ENCODE data around the gene ZCCHC7. TPM values are rescaled to one million over a fixed set of nuclear protein-coding genes. Genes with fewer than 3 reads are reported as not detected.

Gene ZCCHC7
- total RNA-seq, 2 donors from 2014 or later, result 21.2 to 22.7 TPM

DNA sequence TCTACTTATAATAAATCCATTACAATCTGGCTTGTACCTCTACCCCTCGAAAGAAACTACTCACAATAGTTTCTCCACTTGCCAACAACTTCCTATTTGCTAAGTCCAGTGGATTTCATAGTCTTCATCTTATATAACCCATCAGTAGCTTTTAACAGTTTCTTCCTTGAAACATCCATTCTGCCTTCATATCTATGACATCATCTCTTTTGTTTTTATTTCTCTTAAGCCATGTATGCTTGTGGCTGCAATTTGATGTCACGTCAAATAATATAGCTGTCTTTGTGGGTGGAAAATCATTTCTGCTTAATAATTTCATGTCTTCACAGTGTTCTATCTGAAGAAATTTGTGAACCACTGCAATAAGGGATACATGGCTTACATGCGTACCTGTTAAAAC is 224.7 kb downstream of the ZCCHC7 start:
- Histone ChIP-seq H3K9ac (ENCODE audit: extremely low read depth, low read length, poor library complexity, severe bottlenecking) (no peak overlapping the region), H3K4me1 (ENCODE audit: control insufficient read depth, insufficient read depth, low read length) (no peaks in the 10 kb centered on the region), H3K27ac (ENCODE audit: low read depth, low read length) (no peak overlapping the region), H3K27me3 (ENCODE audit: control insufficient read depth, insufficient read depth, low read length, poor library complexity, severe bottlenecking) (no peaks in the 10 kb centered on the region), H3K4me3 (ENCODE audit: low read length) (no peak overlapping the region), H3K36me3 (ENCODE audit: control insufficient read depth, insufficient read depth, low read length) (no peaks in the 10 kb centered on the region), H3K9me3 (ENCODE audit: control insufficient read depth, low read length) (no peaks in the 10 kb centered on the region)
- TF ChIP-seq, protein P1, sequence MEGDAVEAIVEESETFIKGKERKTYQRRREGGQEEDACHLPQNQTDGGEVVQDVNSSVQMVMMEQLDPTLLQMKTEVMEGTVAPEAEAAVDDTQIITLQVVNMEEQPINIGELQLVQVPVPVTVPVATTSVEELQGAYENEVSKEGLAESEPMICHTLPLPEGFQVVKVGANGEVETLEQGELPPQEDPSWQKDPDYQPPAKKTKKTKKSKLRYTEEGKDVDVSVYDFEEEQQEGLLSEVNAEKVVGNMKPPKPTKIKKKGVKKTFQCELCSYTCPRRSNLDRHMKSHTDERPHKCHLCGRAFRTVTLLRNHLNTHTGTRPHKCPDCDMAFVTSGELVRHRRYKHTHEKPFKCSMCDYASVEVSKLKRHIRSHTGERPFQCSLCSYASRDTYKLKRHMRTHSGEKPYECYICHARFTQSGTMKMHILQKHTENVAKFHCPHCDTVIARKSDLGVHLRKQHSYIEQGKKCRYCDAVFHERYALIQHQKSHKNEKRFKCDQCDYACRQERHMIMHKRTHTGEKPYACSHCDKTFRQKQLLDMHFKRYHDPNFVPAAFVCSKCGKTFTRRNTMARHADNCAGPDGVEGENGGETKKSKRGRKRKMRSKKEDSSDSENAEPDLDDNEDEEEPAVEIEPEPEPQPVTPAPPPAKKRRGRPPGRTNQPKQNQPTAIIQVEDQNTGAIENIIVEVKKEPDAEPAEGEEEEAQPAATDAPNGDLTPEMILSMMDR (conservative IDR thresholded peaks at IDR 0.05), result no peak
- H3K27ac Mint-ChIP-seq, result no peak overlapping the region
- H3K4me3 Mint-ChIP-seq, result no peak overlapping the region
- no peaks in the 10 kb centered on the region for H3K4me1 Mint-ChIP-seq
- WGBS, 2 experiments (ENCODE audit: insufficient coverage in 1 of 2, insufficient read length in 1 of 2), result 91 to 95% methylated on average over 3 of the region's 3 CpGs
- DNase-seq, result no peak
- no peaks in the 10 kb centered on the region for H3K9me3 Mint-ChIP-seq
- no peaks in the 10 kb centered on the region for H3K36me3 Mint-ChIP-seq (ENCODE audit: low read depth)
- H3K27me3 Mint-ChIP-seq (ENCODE audit: insufficient read depth), result no peaks in the 10 kb centered on the region

- H3K27me3 Mint-ChIP-seq (ENCODE audit: insufficient read depth), result no peaks in the 10 kb centered on the region
- Histone ChIP-seq H3K9me3 (ENCODE audit: control insufficient read depth, low read length) (no peaks in the 10 kb centered on the region), H3K27ac (ENCODE audit: low read depth, low read length) (no peak overlapping the region), H3K9ac (ENCODE audit: extremely low read depth, low read length, poor library complexity, severe bottlenecking) (no peak overlapping the region), H3K4me3 (ENCODE audit: low read length) (no peak overlapping the region), H3K36me3 (ENCODE audit: control insufficient read depth, insufficient read depth, low read length) (no peaks in the 10 kb centered on the region), H3K27me3 (ENCODE audit: control insufficient read depth, insufficient read depth, low read length, poor library complexity, severe bottlenecking) (no peaks in the 10 kb centered on the region), H3K4me1 (ENCODE audit: control insufficient read depth, insufficient read depth, low read length) (no peaks in the 10 kb centered on the region)
- H3K9me3 Mint-ChIP-seq, result no peaks in the 10 kb centered on the region
- H3K4me1 Mint-ChIP-seq, result no peaks in the 10 kb centered on the region
- DNase-seq, result no peak
- TF ChIP-seq, protein P1 (conservative IDR thresholded peaks at IDR 0.05), result no peak
- H3K4me3 Mint-ChIP-seq, result no peak overlapping the region
- 95% methylated on average over 2 of the region's 3 CpGs; no CpG with 5 or more reads in 1 of the 2 experiments for WGBS, 2 experiments (ENCODE audit: insufficient coverage in 1 of 2, insufficient read length in 1 of 2)
- no peak overlapping the region for H3K27ac Mint-ChIP-seq
- H3K36me3 Mint-ChIP-seq (ENCODE audit: low read depth), result peaks cover 8% of the 10 kb centered on the region
These were observed 228.5 kb downstream of the ZCCHC7 start for GRCh38 chr9:37348917-37349316.

GRCh38 chr9:37350486-37351190 is 230.3 kb downstream of the ZCCHC7 start:
- no peaks in the 10 kb centered on the region for H3K4me1 Mint-ChIP-seq
- H3K9me3 Mint-ChIP-seq, result no peaks in the 10 kb centered on the region
- Histone ChIP-seq H3K9me3 (ENCODE audit: control insufficient read depth, low read length) (no peaks in the 10 kb centered on the region), H3K4me1 (ENCODE audit: control insufficient read depth, insufficient read depth, low read length) (no peaks in the 10 kb centered on the region), H3K9ac (ENCODE audit: extremely low read depth, low read length, poor library complexity, severe bottlenecking) (no peak overlapping the region), H3K4me3 (ENCODE audit: low read length) (no peak overlapping the region), H3K36me3 (ENCODE audit: control insufficient read depth, insufficient read depth, low read length) (no peaks in the 10 kb centered on the region), H3K27ac (ENCODE audit: low read depth, low read length) (no peak overlapping the region), H3K27me3 (ENCODE audit: control insufficient read depth, insufficient read depth, low read length, poor library complexity, severe bottlenecking) (no peaks in the 10 kb centered on the region)
- TF ChIP-seq, protein P1 (conservative IDR thresholded peaks at IDR 0.05), result no peak
- no peak overlapping the region for H3K27ac Mint-ChIP-seq
- no peaks in the 10 kb centered on the region for H3K27me3 Mint-ChIP-seq (ENCODE audit: insufficient read depth)
- DNase-seq, result no peak
- 86 to 100% methylated on average over 2 of the region's 2 CpGs for WGBS, 2 experiments (ENCODE audit: insufficient coverage in 1 of 2, insufficient read length in 1 of 2)
- peaks cover 8% of the 10 kb centered on the region for H3K36me3 Mint-ChIP-seq (ENCODE audit: low read depth)
- H3K4me3 Mint-ChIP-seq, result no peak overlapping the region

Data from endodermal cell (in vitro differentiated cells).